22Rv1 (cell line): ENCODE data around the gene GRM4.

Source experiments
- H3K27ac ChIP-seq: fragments of 450-650 bp; 2 replicates; pipeline ENCODE4 v1.5.1; 2017
- ZFX ChIP-seq: fragments of 450-650 bp; IDR thresholded peaks from 2 replicates; pipeline ENCODE4 v1.6.1; 2017; ENCODE audit warnings: antibody characterized with exemption, borderline replicate concordance
- TF ChIP-seq, protein P1 (sequence below): fragments of 450-650 bp; IDR thresholded peaks from 2 replicates; pipeline ENCODE4 v1.5.1; 2017; ENCODE audit warnings: mild to moderate bottlenecking

Gene GRM4

DNA sequence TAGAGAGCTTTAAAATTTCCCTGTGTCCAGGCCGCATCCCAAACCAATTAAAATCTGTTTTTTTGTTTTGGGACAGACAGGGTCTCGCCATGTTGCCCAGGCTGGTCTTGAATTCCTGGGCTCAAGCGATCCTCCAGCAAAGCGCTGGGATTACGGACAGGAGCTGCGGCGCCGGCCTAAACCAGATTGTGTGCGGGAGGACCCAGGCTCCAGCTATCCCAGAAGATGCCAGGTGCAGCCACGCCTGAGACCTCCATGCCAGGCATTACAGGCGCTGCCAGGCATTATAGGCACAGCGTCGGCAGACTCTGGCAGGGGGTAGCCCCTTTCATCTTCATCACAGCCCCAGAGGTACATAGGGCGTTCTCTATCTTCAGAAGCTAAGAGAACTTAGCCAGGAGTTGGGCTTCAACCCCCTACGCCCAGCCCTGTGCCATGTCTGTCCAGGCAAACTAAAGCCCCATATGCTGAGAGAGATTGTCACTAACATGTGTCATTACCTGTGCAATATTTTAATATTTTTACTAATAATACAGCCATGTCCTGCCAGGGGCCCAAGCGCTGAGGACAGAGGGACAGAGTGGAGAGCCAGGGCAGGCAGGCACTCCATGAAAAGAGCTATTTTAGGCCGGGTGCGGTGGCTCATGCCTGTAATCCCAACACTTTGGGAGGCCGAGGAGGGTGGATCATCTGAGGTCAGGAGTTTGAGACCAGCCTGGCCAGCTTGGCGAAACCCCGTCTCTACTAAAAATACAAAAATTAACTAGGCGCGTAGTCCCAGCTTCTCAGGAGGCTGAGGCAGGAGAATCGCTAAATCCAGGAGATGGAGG is 9.8 kb upstream of the GRM4 start:
- H3K27ac ChIP-seq = no peak overlapping the region
- TF ChIP-seq ZFX = no peak
- TF ChIP-seq, protein P1, sequence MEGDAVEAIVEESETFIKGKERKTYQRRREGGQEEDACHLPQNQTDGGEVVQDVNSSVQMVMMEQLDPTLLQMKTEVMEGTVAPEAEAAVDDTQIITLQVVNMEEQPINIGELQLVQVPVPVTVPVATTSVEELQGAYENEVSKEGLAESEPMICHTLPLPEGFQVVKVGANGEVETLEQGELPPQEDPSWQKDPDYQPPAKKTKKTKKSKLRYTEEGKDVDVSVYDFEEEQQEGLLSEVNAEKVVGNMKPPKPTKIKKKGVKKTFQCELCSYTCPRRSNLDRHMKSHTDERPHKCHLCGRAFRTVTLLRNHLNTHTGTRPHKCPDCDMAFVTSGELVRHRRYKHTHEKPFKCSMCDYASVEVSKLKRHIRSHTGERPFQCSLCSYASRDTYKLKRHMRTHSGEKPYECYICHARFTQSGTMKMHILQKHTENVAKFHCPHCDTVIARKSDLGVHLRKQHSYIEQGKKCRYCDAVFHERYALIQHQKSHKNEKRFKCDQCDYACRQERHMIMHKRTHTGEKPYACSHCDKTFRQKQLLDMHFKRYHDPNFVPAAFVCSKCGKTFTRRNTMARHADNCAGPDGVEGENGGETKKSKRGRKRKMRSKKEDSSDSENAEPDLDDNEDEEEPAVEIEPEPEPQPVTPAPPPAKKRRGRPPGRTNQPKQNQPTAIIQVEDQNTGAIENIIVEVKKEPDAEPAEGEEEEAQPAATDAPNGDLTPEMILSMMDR = no peak

DNA sequence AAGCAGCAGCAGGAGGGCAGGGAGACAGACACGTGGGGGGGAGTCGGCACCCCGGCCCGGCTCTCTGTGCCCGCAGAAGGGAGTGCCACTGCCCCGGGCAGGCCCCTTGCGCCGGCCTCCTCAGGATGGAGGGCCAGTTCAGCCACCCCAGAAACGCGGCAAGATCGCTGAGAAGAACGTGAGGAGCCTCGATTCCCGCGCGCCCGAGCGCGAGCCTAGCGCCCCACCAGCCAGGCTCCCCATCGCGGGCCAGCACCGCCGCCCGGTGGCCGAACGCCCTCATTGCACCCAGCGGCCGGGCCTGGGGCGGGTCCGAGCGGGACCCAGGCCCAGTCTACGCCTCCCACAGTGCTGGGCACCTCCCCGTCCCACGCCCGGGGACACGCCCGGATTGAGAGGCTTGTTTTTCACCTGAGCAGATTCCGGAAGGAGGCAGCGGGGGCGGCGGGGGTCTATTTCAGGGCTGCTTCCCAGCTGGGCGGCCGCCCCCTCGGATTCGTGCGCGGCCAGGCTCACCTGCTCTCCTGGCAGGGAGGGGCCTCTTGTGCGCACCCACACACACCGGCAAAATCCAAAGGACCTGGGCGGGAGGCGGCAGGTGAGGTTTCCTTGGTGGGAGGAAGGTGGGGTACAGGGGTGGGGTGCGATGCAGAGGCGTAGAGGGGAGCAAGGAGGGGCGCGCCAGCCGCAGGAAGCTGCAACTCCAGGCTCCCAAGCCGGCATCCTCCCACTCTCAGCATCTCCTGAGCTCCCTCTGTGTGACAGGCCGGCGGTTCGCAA is 9.0 kb upstream of the GRM4 start:
- H3K27ac ChIP-seq = no peak overlapping the region
- TF ChIP-seq, protein P1 = peak; percentile 96
- no peak for TF ChIP-seq ZFX

DNA sequence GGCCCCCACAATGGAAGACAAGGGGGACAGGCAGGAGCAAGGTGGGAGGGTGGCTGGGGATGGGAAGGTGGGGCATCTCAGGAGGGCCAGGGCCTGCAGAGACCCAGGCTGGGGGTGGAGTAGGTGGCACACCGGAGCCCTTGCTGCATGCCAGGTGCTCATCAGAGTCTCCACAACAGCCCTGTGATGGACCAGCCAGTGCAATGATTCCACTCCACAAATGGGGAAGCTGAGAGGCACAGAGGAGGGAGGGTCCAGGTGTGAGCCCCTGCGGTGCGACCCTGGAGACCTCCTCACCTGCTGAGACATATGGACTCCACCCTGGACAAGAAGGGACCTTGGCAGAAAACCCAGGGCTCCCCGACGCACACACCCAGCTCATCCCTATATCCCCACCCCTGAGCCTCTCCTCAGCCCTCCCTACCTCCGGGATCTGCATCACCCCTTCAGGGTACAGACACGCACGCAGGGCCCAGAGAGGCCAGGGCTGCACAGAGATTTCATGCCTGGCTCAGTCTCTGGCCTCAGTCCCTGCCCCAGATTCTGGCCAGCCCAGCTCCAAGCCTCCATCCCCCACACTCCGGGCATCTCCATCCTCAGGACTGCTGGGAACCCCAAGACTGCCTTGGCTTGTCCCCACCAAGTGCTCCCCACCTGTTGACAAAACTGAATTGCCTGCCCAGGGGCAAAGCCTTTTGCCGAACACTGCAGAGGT is 7.1 kb upstream of the GRM4 start:
- TF ChIP-seq, protein P1 = no peak
- no peak for TF ChIP-seq ZFX
- H3K27ac ChIP-seq = no peak overlapping the region

DNA sequence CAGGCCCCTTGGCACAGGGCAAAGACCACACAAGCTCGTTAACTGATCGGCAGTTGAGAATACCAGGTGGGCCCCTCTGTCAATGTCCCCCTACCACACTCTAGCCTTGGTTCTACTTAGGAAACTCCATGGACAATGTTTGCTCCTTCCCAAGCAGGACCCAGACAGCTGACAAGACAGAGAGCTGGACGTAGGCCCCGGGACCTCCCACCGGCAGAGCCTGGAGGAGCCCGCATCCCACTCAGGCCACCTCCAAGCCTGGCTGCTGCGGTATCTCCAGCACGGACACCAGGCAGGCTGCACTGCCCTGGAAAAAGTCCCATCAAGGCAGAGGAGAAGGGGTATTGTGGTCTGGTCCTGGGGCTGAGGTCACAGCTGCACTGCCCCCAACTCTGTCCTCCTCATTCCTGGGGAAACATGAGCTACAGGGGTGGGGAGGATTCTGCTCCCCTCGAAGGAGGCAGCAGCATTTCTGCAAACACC is 6.2 kb upstream of the GRM4 start:
- TF ChIP-seq ZFX = no peak
- TF ChIP-seq, protein P1 = no peak
- H3K27ac ChIP-seq = no peak overlapping the region

DNA sequence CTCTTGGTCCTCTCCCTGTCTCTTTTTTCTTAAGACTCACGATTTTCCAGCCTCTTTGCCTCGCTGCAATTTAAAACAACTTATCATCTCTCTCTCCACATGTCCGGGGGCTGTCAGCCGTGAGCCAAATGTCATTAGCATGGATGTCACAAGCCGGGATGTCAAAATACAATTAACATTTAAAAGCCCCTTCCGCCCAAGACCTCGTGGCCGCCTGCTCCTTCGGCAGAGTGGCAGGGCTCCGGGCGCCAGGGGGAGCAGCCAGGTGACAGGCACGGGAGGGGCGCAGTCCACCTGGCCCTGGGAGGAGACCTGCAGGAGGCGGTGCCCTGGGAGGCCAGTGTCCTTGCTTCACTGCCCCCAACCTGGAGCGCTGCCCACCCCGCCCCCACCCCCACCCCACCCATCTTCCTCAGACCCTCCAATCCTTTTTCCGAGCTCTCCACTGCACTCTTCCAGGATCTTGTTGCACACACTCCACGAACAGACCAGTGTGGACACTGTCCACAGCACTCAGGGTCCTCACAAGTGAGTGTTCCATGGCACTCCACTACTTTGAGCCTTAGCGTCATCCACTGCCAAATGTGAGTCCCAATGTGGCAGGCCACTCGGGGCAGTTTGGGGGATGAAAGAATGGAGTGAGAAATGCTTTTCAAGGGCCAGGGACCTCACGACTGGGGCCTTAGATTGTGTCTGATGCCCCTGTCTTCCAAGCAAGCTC is 5.6 kb upstream of the GRM4 start:
- H3K27ac ChIP-seq = no peak overlapping the region
- TF ChIP-seq, protein P1 = peak; percentile 15
- no peak for TF ChIP-seq ZFX

DNA sequence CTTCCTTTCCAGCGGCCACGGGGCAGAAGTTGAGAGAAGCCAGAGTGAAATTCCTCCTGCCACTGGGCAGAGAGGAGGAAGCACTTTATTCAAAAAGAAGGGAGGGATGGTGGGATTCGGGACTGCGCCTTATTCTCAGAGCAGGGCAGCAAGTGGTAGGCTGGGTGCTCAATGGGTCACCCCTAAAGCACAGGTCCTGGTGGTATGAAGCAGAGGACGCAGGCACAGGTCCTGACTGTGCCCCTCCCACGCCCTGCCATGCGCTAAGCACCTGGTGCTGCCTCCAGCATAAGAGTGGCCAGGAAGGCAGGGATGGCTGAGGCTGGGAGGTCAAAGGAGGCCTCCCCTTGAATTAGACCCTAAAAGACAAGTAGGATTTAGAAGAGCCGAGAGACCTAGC is 4.9 kb upstream of the GRM4 start:
- TF ChIP-seq, protein P1 = no peak
- TF ChIP-seq ZFX = no peak
- no peak overlapping the region for H3K27ac ChIP-seq
